VCaP (cell line): ENCODE results near the gene SLC39A9.
"Not testable (repeated sequence)": the region's sequence is repeated elsewhere in the genome, so short reads cannot be mapped to it uniquely, and the experiment has no call there.

Experiments used
- H3K27ac ChIP-seq: fragments of 450-650 bp; 2 replicates; pipeline ENCODE4 v1.5.1; 2017
- CTCF ChIP-seq: fragments of 450-650 bp; conservative IDR thresholded peaks from 2 replicates; pipeline ENCODE4 v1.5.1; 2017; ENCODE audit warnings: mild to moderate bottlenecking, moderate library complexity

The SLC39A9 gene

GRCh38 chr14:69493038-69493437, 94.5 kb downstream of the SLC39A9 start:
- no peak overlapping the region for H3K27ac ChIP-seq
- no peak for TF ChIP-seq CTCF

DNA sequence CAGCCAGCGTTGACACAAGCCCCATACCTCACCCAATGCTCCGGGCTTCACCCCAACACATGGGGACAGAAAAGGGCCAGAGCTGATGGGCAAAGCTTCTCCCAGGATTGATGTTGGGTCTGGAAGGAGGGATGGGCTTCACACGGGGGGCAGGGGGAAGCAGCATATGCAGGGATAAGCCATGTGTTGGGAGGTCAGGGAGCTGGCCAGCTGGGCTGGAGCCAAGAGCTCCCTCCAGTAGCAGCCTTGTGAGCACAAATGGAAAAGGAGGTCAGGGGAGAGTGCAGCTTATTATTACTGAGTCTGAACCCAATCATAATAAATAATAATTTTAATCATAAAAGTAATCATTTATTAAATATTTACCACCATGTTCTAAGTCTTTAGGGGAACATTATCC, 95.3 kb downstream of the SLC39A9 start:
- no peak for TF ChIP-seq CTCF

DNA sequence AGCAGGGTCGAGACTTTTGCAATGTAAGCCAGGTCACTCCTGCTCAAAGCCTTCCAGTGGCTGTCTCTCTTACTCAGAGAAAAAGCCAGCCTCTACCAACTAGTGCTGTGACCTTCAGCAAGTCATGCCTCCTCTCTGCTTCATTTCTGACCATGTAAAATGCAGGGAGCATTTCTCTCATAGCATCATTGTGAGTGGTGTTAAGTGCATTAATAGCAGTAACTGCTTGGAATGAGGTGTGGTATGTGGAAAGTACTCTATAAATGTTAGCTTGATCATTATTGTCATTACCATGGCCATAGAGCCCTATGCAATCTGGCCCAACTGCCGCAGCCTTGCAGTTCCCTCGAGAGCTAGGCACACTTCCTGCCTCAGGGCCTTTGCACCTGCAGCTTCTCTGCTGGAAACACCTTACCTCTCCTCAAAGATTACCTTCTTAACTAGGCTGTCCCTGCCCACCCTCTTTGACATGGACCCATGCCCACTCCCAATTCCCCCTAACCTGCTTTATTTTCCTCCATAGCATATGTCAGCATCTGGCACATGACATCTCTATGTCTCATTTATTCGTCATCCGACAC, 96.9 kb downstream of the SLC39A9 start:
- TF ChIP-seq CTCF, result no peak
- no peak overlapping the region for H3K27ac ChIP-seq

More for the DNA sequence above, 95.3 kb downstream of the SLC39A9 start:
- H3K27ac ChIP-seq, result no peak overlapping the region

- not testable (repeated sequence) for H3K27ac ChIP-seq
These were observed 99.4 kb downstream of the SLC39A9 start for GRCh38 chr14:69497866-69498265.

DNA sequence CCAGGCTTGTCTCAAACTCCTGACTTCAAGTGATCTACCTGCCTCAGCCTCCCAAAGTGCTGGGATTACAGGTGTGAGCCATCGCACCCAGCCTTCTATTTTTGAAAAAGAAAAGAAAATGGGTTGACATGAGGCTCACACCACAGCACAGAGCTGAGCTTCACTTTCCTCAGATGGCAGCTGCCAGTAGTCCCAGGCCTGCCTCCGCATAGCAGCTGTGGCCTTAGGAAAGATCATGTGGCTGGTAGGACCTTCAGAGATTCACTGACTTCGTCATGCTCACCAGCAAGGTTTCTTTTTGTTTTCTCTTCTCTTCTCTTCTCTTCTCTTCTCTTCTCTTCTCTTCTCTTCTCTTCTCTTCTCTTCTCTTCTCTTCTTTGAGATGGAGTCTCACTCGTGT, 99.8 kb downstream of the SLC39A9 start:
- not testable (repeated sequence) for H3K27ac ChIP-seq

DNA sequence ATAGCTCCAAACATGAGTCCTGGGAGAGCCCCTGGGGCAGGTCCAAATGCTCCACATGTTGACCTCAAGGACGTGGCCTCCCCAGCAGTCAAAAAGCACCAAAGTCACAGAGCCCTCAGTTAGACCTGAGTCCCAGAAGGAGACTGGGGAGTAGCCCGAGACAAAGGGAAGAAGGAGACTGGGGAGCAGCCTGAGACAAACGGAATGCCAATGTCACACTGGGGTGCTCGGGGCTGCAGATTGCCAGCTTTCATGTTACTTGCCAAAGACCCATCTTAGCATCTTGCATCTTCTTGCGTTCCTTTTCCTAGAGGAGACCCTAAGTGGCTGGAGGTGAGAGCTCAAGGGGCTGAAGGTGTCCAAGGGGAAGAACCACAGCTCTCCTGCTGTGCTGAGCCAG, 100.9 kb downstream of the SLC39A9 start:
- TF ChIP-seq CTCF, result no peak
- H3K27ac ChIP-seq, result no peak overlapping the region

DNA sequence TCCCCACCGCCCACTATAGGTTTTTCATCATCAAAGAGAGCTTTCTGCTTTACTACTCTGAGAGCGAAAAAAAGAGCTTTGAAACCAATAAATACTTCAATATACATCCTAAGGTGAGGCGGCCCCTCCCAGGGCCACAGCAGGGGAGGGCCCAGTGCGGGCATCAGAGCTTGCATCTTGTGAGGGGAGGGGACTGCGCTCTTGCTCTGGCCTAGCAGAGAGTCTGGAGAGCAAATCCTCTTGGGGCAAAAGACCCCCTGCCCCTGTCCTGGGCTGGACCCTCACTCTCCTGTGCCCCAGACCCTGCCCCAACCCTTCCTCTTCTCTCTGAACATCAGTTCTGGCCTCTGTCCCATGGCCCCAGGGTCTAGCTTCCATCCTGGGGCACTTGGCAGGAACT, 101.6 kb downstream of the SLC39A9 start:
- TF ChIP-seq CTCF, result no peak
- no peak overlapping the region for H3K27ac ChIP-seq

- H3K27ac ChIP-seq, result no peak overlapping the region
These were observed 102.2 kb downstream of the SLC39A9 start for GRCh38 chr14:69500736-69501135.

More at GRCh38 chr14:69500736-69501135, 102.2 kb downstream of the SLC39A9 start:
- no peak for TF ChIP-seq CTCF
